RWPE2 (cell line): ENCODE measurements around the gene PHACTR1.
"Not testable (repeated sequence)": the region's sequence is repeated elsewhere in the genome, so short reads cannot be mapped to it uniquely, and the experiment has no call there.

Source experiments
- ATAC-seq: fragments of 200-7000 bp; cut with Tn5 transposase; 3 replicates; pipeline ENCODE4 v1.9.1; 2021; ENCODE audit warnings: low read depth
- DNase-seq: peaks from one replicate; pipeline ENCODE4 v3.0.0-alpha.2; 2020; ENCODE audit warnings: low spot score
- H3K27ac ChIP-seq: fragments of 450-650 bp; 2 replicates; pipeline ENCODE4 v1.5.1; 2017; ENCODE audit warnings: mild to moderate bottlenecking; ENCODE audit not compliant: poor library complexity, severe bottlenecking
- H3K27me3 ChIP-seq: fragments of 250-450 bp; sonication (Bioruptor Pico); 2 replicates; pipeline ENCODE4 v1.5.1; 2021; ENCODE audit warnings: mild to moderate bottlenecking, moderate library complexity; ENCODE audit not compliant: insufficient read depth, poor library complexity, severe bottlenecking
- H3K36me3 ChIP-seq: fragments of 250-450 bp; sonication (Bioruptor Pico); 2 replicates; pipeline ENCODE4 v1.5.1; 2020; ENCODE audit warnings: low read depth, mild to moderate bottlenecking, moderate library complexity
- H3K4me1 ChIP-seq: fragments of 250-450 bp; sonication (Bioruptor Pico); 2 replicates; pipeline ENCODE4 v1.5.1; 2021; ENCODE audit warnings: mild to moderate bottlenecking, moderate library complexity; ENCODE audit not compliant: insufficient read depth, poor library complexity, severe bottlenecking
- H3K4me3 ChIP-seq: fragments of 250-450 bp; sonication (Bioruptor Pico); 2 replicates; pipeline ENCODE4 v1.5.1; 2021; ENCODE audit warnings: mild to moderate bottlenecking, moderate library complexity; ENCODE audit not compliant: severe bottlenecking
- H3K9me3 ChIP-seq: fragments of 250-450 bp; sonication (Bioruptor Pico); 2 replicates; pipeline ENCODE4 v1.5.1; 2021; ENCODE audit warnings: mild to moderate bottlenecking, moderate library complexity; ENCODE audit not compliant: severe bottlenecking
- CTCF ChIP-seq: fragments of 450-650 bp; IDR thresholded peaks from one replicate; pipeline ENCODE4 v1.5.1; 2017; ENCODE audit warnings: mild to moderate bottlenecking, moderate library complexity; ENCODE audit not compliant: poor library complexity, severe bottlenecking

PHACTR1 gene

GRCh38 chr6:12761376-12762115 is 45.0 kb downstream of the PHACTR1 start:
- peak; percentile 65; the same call in 2 of the 3 replicates for ATAC-seq
- no peak overlapping the region for H3K27ac ChIP-seq
- DNase-seq, result no peak
- TF ChIP-seq CTCF, result no peak
- H3K4me1 ChIP-seq, result no peaks in the 10 kb centered on the region
- no peak overlapping the region for H3K4me3 ChIP-seq
- no peaks in the 10 kb centered on the region for H3K9me3 ChIP-seq
- H3K36me3 ChIP-seq, result no peaks in the 10 kb centered on the region
- peaks cover 2% of the 10 kb centered on the region for H3K27me3 ChIP-seq

- H3K27ac ChIP-seq, H3K36me3 ChIP-seq, H3K4me3 ChIP-seq, H3K27me3 ChIP-seq, DNase-seq, H3K9me3 ChIP-seq, ATAC-seq, H3K4me1 ChIP-seq: not testable (repeated sequence)
Observed at GRCh38 chr6:12762731-12763434, 46.3 kb downstream of the PHACTR1 start.

- Histone ChIP-seq H3K9me3 (no peaks in the 10 kb centered on the region), H3K36me3 (no peaks in the 10 kb centered on the region), H3K27ac (no peak overlapping the region), H3K4me3 (no peak overlapping the region), H3K27me3 (no peaks in the 10 kb centered on the region), H3K4me1 (no peaks in the 10 kb centered on the region)
- DNase-seq (no peak), ATAC-seq (no peak)
- TF ChIP-seq CTCF, result no peak
Observed at GRCh38 chr6:12766365-12766764, 49.8 kb downstream of the PHACTR1 start.

DNA sequence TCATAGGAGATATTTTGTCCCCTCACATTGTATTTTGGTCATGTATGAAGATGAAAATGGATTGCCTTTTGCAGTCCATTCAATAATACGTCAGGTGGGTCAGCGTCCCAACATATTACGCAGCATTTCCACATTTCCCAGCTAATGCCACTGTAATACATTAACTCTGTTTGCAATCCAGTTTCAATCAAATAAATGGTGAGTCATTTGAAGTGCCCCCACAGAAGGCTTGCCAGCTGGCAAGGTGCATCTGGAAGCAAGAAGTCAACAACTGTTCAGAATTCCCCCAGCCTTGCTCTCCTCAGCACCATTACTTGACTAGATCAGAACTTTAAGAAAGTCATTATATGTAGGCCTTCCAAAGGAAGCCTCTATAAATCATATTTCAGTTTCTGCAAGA is 50.4 kb downstream of the PHACTR1 start:
- ATAC-seq (no peak), DNase-seq (no peak)
- H3K9me3 ChIP-seq, result no peaks in the 10 kb centered on the region
- H3K27ac ChIP-seq, result no peak overlapping the region
- no peaks in the 10 kb centered on the region for H3K36me3 ChIP-seq
- TF ChIP-seq CTCF, result no peak
- no peak overlapping the region for H3K4me3 ChIP-seq
- H3K4me1 ChIP-seq, result no peaks in the 10 kb centered on the region
- no peaks in the 10 kb centered on the region for H3K27me3 ChIP-seq

DNA sequence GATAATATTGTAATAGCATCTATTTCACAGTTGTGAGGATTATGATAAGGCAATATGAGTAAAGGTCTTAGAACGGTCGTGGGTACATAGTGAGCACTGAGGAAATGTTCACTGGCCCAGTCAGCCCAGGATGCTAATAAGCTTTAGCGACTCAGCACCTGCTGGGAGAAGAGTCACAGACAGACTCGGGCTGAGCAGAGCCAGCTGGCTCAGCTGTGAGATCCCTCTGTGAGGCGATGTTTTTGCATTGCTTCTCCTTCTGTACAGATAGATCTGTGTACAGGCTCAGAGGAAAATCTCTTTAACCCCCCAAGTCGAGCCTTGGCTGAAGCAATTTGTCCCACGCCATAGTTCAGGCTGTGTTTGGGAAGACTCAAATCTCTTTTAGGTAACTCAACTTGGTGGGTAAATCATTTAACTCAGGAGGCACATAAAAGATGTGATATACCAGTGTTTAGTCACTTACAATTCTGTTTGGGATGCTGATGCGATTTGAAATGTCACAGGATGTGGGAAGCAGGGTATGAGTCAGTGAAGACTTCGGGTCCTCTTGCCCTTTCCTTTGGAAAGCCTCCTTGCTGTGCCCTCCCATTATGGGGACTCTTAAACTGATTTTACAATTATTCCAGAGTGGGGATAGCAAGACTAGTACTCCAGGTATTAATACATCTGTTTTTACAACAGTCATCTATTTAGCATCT is 53.1 kb downstream of the PHACTR1 start:
- no peak overlapping the region for H3K27ac ChIP-seq
- TF ChIP-seq CTCF, result no peak
- no peak overlapping the region for H3K4me3 ChIP-seq
- ATAC-seq, result no peak
- DNase-seq, result no peak
- H3K36me3 ChIP-seq, result no peaks in the 10 kb centered on the region
- no peaks in the 10 kb centered on the region for H3K9me3 ChIP-seq
- peaks cover 11% of the 10 kb centered on the region for H3K27me3 ChIP-seq
- no peaks in the 10 kb centered on the region for H3K4me1 ChIP-seq
